Keratinocyte (primary cell): Measurements from ENCODE around the gene ELFN2. TPM values are rescaled to one million over a fixed set of nuclear protein-coding genes. Genes with fewer than 3 reads are reported as not detected.

ENCODE experiments used
- DNase-seq: peaks from one replicate; pipeline ENCODE4 v3.0.0-alpha.2; 2011; ENCODE audit warnings: low read depth, missing footprints, low spot score
- FAIRE-seq: peaks from 2 replicates; lab custom pipeline; 2011; peaks lifted over from hg19 to GRCh38; lab: Jason Lieb, UNC
- H2AFZ ChIP-seq: 2 replicates; pipeline ENCODE4 v1.6.0; 2012; ENCODE audit warnings: low read length, control low read depth, inconsistent platforms; ENCODE audit not compliant: control insufficient read depth
- H3K27ac ChIP-seq: 2 replicates; pipeline ENCODE4 v1.5.1; 2011; ENCODE audit warnings: low read length; ENCODE audit not compliant: control insufficient read depth, insufficient read depth
- H3K27me3 ChIP-seq: 3 replicates; pipeline ENCODE4 v1.6.0; 2011; ENCODE audit warnings: low read length; ENCODE audit not compliant: control insufficient read depth, insufficient read depth; ENCODE audit errors: extremely low read depth
- H3K36me3 ChIP-seq, 2 experiments: 2 replicates in 1 of 2; 3 replicates in 1 of 2; pipeline ENCODE4 v1.5.1; 2011; ENCODE audit warnings: low read length in 2 of 2, mild to moderate bottlenecking in 1 of 2; ENCODE audit not compliant: control insufficient read depth in 2 of 2, insufficient read depth in 2 of 2; ENCODE audit errors: extremely low read depth in 1 of 2
- H3K4me1 ChIP-seq: 3 replicates; pipeline ENCODE4 v1.5.1; 2011; ENCODE audit warnings: low read length; ENCODE audit not compliant: control insufficient read depth, insufficient read depth; ENCODE audit errors: extremely low read depth
- H3K4me2 ChIP-seq: 3 replicates; pipeline ENCODE4 v1.6.0; 2011; ENCODE audit warnings: low read depth, low read length; ENCODE audit not compliant: control insufficient read depth, insufficient read depth; ENCODE audit errors: extremely low read depth
- H3K4me3 ChIP-seq, 3 experiments: fragments of 200-600 bp in 1 of 3; sonication (generic) in 1 of 3; 2 replicates in 2 of 3; 3 replicates in 1 of 3; pipeline ENCODE4 v1.5.1; 2011 to 2016; ENCODE audit warnings: low read length in 3 of 3, mild to moderate bottlenecking in 3 of 3, control low read depth in 2 of 3, inconsistent platforms in 1 of 3, low read depth in 1 of 3, mixed read lengths in 1 of 3, mixed run types in 1 of 3, moderate library complexity in 1 of 3; ENCODE audit not compliant: control insufficient read depth in 2 of 3, insufficient read depth in 2 of 3; ENCODE audit errors: extremely low read depth in 1 of 3
- H3K79me2 ChIP-seq: 2 replicates; pipeline ENCODE4 v1.6.0; 2012; ENCODE audit warnings: low read length; ENCODE audit not compliant: control insufficient read depth, insufficient read depth
- H3K9ac ChIP-seq: 3 replicates; pipeline ENCODE4 v1.6.0; 2011; ENCODE audit warnings: low read length; ENCODE audit not compliant: control insufficient read depth, insufficient read depth; ENCODE audit errors: extremely low read depth
- H3K9me1 ChIP-seq: 3 replicates; pipeline ENCODE4 v1.6.0; 2011; ENCODE audit warnings: low read length; ENCODE audit not compliant: control insufficient read depth, insufficient read depth; ENCODE audit errors: extremely low read depth
- H3K9me3 ChIP-seq: 2 replicates; pipeline ENCODE4 v1.5.1; 2012; ENCODE audit warnings: low read depth, low read length; ENCODE audit not compliant: control insufficient read depth
- H4K20me1 ChIP-seq: 3 replicates; pipeline ENCODE4 v1.6.0; 2011; ENCODE audit warnings: low read length; ENCODE audit not compliant: control insufficient read depth, insufficient read depth; ENCODE audit errors: extremely low read depth
- EZH2 ChIP-seq: IDR thresholded peaks from one replicate; pipeline ENCODE4 v1.6.1; 2012; ENCODE audit warnings: inconsistent platforms, mild to moderate bottlenecking, low read length, moderate library complexity
- dilution Hi-C: fragments of 300-500 bp; cut with MboI; formaldehyde crosslinking; loops from one replicate; pipeline ENCODE4 v1.7.0; 2020; ENCODE audit warnings: low sequenced_read_pairs; ENCODE audit not compliant: extremely low pct_ligation_motif_present
- polyA plus RNA-seq, 5 experiments: library from polyadenylated mRNA; depleted of rRNA in 3 of 5; stranded (reverse) in 3 of 5; stranded (forward) in 1 of 5; unstranded in 1 of 5; fragments of >200 nt; gene quantifications; 1 replicate in 1 of 5; 2 replicates in 3 of 5; 3 replicates in 1 of 5; pipeline versions ENCODE4 v1.2.1 to v1.2.3, GENCODE V29; 2011 to 2012; ENCODE audit warnings: missing spikeins in 2 of 5, low read depth in 1 of 5, low replicate concordance in 1 of 5
- TF ChIP-seq, protein P1 (sequence below), 3 experiments: IDR thresholded peaks in 1 of 3; conservative IDR thresholded peaks in 1 of 3; optimal IDR thresholded peaks in 1 of 3; 2 replicates in 2 of 3; 3 replicates in 1 of 3; pipeline versions ENCODE3 to v1.5.1; 2011; ENCODE audit warnings: low read length in 3 of 3, mild to moderate bottlenecking in 3 of 3, moderate library complexity in 2 of 3, control low read depth in 1 of 3, inconsistent platforms in 1 of 3; ENCODE audit not compliant: insufficient read depth in 2 of 3; ENCODE audit errors: extremely low read depth in 1 of 3

The ELFN2 gene
- polyA plus RNA-seq, 1 donor (not counting 4 experiments of a cell fraction or from before 2014, with no cell fraction given) = 0.13 TPM

DNA sequence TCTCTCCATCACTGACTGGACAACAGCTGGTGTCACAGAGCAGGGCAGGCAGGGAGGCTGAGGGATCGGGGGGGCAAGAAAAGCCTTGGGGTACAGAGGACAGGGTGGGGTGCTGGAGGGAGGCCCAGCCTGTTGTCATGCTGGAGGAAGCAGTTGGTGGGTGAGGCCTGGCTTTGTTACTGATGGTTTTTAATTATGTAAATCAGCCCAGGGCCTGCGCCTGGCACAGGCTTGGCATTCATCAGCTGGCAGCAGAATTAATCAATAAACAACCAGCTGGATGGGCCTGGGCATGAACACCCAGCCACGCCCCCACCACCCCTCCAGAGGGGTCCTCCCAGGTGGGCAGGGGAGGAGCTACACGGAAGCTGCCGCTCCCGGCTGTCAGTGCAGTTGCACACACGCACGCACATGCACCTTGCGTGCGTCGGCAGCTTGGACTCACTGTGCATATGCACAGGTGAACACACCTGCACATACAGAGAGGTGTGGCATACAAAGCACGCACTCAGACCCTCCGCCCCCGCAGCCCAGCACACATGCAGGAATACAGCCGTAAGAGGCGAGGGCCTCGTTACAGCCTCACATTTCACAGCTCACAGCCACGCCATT is 21.3 kb upstream of the ELFN2 start:
- H4K20me1 ChIP-seq = no peaks in the 10 kb centered on the region
- no peaks in the 10 kb centered on the region for H3K9me3 ChIP-seq
- no peak overlapping the region for H3K4me2 ChIP-seq
- H2AFZ ChIP-seq = no peak overlapping the region
- dilution Hi-C loops = no loop called here
- TF ChIP-seq EZH2 = no peak
- TF ChIP-seq, protein P1, sequence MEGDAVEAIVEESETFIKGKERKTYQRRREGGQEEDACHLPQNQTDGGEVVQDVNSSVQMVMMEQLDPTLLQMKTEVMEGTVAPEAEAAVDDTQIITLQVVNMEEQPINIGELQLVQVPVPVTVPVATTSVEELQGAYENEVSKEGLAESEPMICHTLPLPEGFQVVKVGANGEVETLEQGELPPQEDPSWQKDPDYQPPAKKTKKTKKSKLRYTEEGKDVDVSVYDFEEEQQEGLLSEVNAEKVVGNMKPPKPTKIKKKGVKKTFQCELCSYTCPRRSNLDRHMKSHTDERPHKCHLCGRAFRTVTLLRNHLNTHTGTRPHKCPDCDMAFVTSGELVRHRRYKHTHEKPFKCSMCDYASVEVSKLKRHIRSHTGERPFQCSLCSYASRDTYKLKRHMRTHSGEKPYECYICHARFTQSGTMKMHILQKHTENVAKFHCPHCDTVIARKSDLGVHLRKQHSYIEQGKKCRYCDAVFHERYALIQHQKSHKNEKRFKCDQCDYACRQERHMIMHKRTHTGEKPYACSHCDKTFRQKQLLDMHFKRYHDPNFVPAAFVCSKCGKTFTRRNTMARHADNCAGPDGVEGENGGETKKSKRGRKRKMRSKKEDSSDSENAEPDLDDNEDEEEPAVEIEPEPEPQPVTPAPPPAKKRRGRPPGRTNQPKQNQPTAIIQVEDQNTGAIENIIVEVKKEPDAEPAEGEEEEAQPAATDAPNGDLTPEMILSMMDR (optimal IDR thresholded peaks at IDR 0.05 in 1 of 3, IDR thresholded peaks at IDR 0.05 in 1 of 3, conservative IDR thresholded peaks at IDR 0.05 in 1 of 3; ENCODE audit: extremely low read depth in 1 of 3, insufficient read depth in 2 of 3, low read length in 3 of 3) = no peak
- no peak overlapping the region for H3K9ac ChIP-seq
- no peaks in the 10 kb centered on the region for H3K79me2 ChIP-seq
- no peaks in the 10 kb centered on the region for H3K27me3 ChIP-seq
- DNase-seq (no peak), FAIRE-seq (no peak)
- no peaks in the 10 kb centered on the region for H3K9me1 ChIP-seq
- H3K4me3 ChIP-seq = no peak overlapping the region
- H3K4me1 ChIP-seq = peaks cover 4% of the 10 kb centered on the region
- H3K27ac ChIP-seq = no peak overlapping the region
- no peaks in the 10 kb centered on the region for H3K36me3 ChIP-seq

DNA sequence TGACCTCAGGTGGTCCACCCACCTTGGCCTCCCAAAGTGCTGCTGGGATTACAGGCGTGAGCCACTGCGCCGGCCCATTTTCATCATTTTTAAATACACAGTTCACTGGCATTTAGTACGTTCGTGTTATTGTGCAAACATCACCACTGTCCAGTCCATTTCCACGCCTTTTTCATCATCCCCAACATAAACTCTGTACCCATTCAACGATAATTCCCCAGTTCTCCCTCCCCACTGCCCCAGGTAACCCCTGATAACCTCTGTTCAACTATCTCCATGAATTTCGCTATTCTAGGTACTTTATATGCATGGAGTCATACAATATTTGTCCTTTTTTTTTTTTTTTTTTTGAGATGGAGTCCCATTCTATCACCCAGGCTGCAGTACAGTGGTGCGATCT is 18.2 kb upstream of the ELFN2 start:
- no peaks in the 10 kb centered on the region for H4K20me1 ChIP-seq
- no peaks in the 10 kb centered on the region for H3K9me1 ChIP-seq
- no peak for TF ChIP-seq EZH2
- TF ChIP-seq, protein P1 (optimal IDR thresholded peaks at IDR 0.05 in 1 of 3, IDR thresholded peaks at IDR 0.05 in 1 of 3, conservative IDR thresholded peaks at IDR 0.05 in 1 of 3; ENCODE audit: extremely low read depth in 1 of 3, insufficient read depth in 2 of 3, low read length in 3 of 3) = no peak
- no peak overlapping the region for H3K9ac ChIP-seq
- dilution Hi-C loops = no loop called here
- FAIRE-seq = no peak
- DNase-seq = no peak
- H3K4me2 ChIP-seq = no peak overlapping the region
- no peaks in the 10 kb centered on the region for H3K27me3 ChIP-seq
- H3K9me3 ChIP-seq = peaks cover 2% of the 10 kb centered on the region
- no peak overlapping the region for H3K4me3 ChIP-seq
- peaks cover 4% of the 10 kb centered on the region for H3K4me1 ChIP-seq
- no peak overlapping the region for H2AFZ ChIP-seq
- H3K79me2 ChIP-seq = no peaks in the 10 kb centered on the region
- no peaks in the 10 kb centered on the region for H3K36me3 ChIP-seq
- H3K27ac ChIP-seq = no peak overlapping the region
